Activated CD4-positive, alpha-beta T cell treated with anti-CD3 and anti-CD28 coated beads, Interleukin-2, amount 50 U/mL, for 24 hours (primary cell): ENCODE measurements around the gene CDKN1A.
A peak's percentile ranks its signal among the peaks of the same experiment; 100 is the strongest.
"Not testable (repeated sequence)": the region's sequence is repeated elsewhere in the genome, so short reads cannot be mapped to it uniquely, and the experiment has no call there.

Source experiments
- DNase-seq, 2 donors: peaks; one replicate each; pipeline ENCODE4 v3.0.0-alpha.2; 2020; ENCODE audit warnings: low read depth in 1 of 2, low spot score in 1 of 2

CDKN1A gene

DNA sequence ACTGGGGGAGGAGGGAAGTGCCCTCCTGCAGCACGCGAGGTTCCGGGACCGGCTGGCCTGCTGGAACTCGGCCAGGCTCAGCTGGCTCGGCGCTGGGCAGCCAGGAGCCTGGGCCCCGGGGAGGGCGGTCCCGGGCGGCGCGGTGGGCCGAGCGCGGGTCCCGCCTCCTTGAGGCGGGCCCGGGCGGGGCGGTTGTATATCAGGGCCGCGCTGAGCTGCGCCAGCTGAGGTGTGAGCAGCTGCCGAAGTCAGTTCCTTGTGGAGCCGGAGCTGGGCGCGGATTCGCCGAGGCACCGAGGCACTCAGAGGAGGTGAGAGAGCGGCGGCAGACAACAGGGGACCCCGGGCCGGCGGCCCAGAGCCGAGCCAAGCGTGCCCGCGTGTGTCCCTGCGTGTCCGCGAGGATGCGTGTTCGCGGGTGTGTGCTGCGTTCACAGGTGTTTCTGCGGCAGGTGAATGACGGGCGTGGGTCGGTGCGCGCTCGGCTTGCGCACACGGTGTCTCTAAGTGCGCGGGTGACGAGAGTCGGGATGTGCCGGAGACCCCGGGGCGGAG, at the start of gene CDKN1A:
Gene CDKN1A, plus strand, starts transcription at position 227 of the 555 bp plus-strand sequence. CDS start 5,388 bp downstream, outside the sequence.
- peak; percentile 33 to 48 for DNase-seq

- no peak for DNase-seq
These were observed 48.7 kb upstream of the CDKN1A start for GRCh38 chr6:36629784-36630183.

DNA sequence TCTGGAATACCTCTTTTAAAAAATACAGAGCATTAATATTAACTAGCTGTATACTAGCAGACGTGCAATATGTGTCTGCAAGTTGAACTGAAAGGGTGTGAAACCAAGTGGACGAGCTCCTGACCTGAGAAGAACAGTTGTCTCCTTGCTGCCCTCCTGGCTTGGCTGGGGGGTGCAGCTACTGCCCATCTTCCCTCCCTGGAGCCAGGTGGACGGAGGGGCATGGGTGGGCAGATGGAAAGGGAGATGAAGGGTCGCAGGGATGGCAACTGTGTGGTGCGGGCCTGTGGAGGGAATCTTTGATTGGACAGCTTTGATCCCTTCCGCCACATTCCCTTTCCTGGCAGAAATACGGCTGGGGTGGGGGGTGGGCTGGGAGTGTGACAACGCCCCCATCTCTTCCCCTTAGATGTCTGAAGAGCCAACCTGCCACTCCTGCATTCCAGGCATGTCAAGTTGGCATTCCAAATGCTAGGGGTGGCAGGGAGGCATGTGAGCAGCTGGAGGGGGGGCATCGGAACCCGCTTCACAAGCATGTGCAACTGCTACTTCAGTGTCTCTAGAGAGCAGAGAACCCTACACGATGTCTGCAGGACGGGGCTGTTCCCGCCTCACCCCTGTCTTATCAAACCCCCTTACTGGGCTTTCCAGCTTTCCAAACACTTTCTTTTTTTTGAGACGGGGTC, 47.0 kb upstream of the CDKN1A start:
- no peak for DNase-seq

DNA sequence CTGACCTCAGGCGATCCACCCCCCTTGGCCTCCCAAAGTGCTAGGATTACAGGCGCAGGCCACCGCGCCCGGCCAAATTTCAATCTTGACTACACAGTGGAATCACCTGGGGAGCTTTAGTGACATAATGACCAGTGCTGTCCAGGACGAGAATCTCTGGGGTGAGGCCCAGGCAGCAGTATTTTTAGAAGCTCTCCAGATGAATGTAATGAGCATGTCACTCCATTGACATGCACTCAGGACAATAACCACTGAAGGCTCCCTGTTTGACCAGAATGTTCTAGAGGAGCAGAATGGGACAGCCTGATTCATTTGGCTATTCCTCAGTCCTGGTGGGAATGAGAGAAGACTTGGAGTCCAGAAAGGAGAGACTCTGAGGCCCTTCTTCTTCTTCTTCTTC, 45.1 kb upstream of the CDKN1A start:
- DNase-seq, result no peak

- no peak for DNase-seq
These were observed 44.6 kb upstream of the CDKN1A start for GRCh38 chr6:36633915-36634314.

- no peak for DNase-seq
These were observed 44.0 kb upstream of the CDKN1A start for GRCh38 chr6:36634317-36635108.

GRCh38 chr6:36636283-36636682, 42.2 kb upstream of the CDKN1A start:
- DNase-seq, result no peak

DNA sequence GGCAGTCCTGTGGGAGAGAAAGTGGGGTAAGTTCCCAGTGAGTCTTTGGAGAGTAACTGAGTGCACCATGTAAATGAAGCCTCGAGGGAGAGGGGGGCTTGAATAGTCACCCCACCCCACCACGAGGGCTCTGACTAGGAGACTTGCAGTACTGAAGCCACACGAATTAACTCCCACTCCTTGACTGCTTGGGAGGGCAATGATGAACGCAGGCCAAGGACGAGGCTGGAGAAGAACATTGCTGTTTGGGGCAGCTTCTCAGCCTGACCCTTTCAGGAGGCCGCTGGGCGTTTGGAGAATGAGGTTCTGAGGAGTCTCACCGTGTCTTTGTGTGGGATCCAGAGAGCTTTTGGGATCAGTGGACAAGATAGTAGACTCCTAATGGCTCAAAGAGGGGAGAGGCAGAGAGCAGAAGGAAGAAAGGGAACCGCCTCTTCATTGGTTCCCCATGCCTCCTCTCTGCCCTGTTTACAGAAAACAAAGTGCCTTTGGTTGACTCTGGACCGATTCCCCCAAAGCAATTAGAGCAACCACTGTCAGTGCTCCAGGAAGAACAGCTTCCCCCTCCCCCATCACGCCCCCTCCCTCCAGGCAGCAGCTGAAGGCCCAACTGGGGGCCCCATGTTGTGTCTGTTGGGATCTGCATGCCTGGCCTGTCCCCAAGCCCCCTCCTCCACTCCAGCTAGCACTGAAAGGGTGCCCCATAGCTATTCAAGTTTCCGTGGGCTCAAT, 41.7 kb upstream of the CDKN1A start:
- no peak for DNase-seq

GRCh38 chr6:36638579-36638978, 39.9 kb upstream of the CDKN1A start:
- DNase-seq, result no peak

GRCh38 chr6:36639171-36639808, 39.2 kb upstream of the CDKN1A start:
- no peak for DNase-seq

GRCh38 chr6:36641543-36641942, 37.0 kb upstream of the CDKN1A start:
- DNase-seq, result no peak

- no peak for DNase-seq
These were observed 35.3 kb upstream of the CDKN1A start for GRCh38 chr6:36642913-36643817.

- no peak for DNase-seq
These were observed 34.5 kb upstream of the CDKN1A start for GRCh38 chr6:36643977-36644376.

- DNase-seq, result no peak
These were observed 29.4 kb upstream of the CDKN1A start for GRCh38 chr6:36649086-36649485.

GRCh38 chr6:36649701-36650484, 28.6 kb upstream of the CDKN1A start:
- no peak for DNase-seq

- no peak for DNase-seq
These were observed 27.6 kb upstream of the CDKN1A start for GRCh38 chr6:36650848-36651478.

- no peak for DNase-seq
These were observed 26.7 kb upstream of the CDKN1A start for GRCh38 chr6:36651659-36652379.

DNA sequence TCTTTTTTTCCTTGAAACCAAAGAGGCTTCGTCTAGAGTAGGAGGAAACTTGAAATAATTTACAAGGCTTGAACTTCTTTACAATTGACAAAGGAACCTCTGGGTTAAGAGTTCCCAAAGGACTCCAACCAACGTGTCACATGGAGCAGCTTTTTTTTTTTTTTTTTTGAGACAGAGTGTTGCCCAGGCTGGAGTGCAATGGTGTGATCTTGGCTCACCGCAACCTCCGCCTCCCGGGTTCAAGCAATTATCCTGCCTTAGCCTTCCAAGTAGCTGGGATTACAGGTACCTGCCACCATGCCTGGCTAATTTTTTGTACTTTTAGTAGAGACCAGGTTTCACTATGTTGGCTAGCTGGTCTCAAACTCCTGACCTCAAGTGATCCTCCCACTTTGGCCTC, 24.0 kb upstream of the CDKN1A start:
- not testable (repeated sequence) for DNase-seq
